Left colon (tissue), 2 donors: ENCODE results near the gene PLEKHO2. TPM values are rescaled to one million over a fixed set of nuclear protein-coding genes. Genes with fewer than 3 reads are reported as not detected.

Source experiments
- ATAC-seq: fragments of 200-7000 bp; cut with Tn5 transposase; one replicate; pipeline ENCODE4 v1.9.1; 2020; ENCODE audit warnings: mild to moderate bottlenecking, moderate library complexity
- DNase-seq, 2 donors: peaks; one replicate each; pipeline ENCODE4 v3.0.0-alpha.2; 2020
- intact Hi-C, 2 donors: fragments of 100-400 bp; cut with DNase I in 1 of 2; cut with micrococcal nuclease in 1 of 2; formaldehyde crosslinking; loops; one replicate each; pipeline versions ENCODE4 v1.11.2 to v1.14.0; 2022; cut with DNase I, micrococcal nuclease
- total RNA-seq, 2 donors: library from RNA; stranded (reverse); fragmentation: NEBNext Ultra II Directional; extraction: Animal tissue kit (Norgen Biotek cat#: 25700); gene quantifications; one replicate each; pipeline ENCODE4 v1.2.1, GENCODE V29; 2021
- donor health status: DM: no; HTN: no; CAD: no.
- donor health status: DM: yes; HTN: yes; CAD: no.

Gene PLEKHO2
- total RNA-seq, 2 donors from 2014 or later: 4.6 to 10.7 TPM

DNA sequence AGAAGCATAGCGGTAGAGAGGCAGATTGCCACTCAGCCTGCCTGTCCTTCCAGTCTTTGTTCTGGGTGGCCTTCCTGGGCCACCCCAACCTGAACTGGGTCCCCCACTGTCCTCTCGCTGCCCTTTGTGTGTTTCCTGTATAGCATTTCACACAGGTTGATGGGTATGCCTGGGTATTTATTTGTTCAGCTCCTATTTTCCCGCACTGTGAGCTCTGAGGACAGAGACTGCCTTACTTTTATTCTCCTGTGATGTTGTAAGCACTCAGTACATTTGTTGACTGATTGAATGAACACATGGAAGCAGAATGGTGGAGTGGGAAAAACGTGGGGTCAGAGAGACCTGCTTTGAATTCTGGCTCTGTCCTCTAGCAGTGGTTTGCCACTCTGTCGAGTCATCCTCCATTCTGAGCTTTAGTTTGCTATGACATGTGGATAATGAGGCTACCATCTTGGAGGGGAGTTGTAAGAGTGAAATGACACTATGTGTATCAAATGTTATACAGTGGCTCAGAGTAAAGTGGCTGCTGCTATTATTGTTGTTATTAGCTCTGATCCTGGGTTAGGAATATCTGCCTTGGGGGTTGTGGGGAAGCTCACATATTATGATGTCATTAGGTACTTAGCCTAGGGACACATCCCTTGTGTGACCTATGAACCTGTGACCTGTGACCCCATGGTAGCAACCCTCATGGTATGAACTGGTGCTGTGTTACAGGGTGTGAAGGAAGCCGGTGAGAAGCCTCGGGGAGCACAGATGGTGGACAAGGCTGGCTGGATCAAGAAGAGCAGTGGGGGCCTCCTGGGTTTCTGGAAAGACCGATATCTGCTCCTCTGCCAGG, 6.4 kb downstream of the PLEKHO2 start:
- ATAC-seq (no peak), DNase-seq (no peak)
- intact Hi-C loops: no loop called here

DNA sequence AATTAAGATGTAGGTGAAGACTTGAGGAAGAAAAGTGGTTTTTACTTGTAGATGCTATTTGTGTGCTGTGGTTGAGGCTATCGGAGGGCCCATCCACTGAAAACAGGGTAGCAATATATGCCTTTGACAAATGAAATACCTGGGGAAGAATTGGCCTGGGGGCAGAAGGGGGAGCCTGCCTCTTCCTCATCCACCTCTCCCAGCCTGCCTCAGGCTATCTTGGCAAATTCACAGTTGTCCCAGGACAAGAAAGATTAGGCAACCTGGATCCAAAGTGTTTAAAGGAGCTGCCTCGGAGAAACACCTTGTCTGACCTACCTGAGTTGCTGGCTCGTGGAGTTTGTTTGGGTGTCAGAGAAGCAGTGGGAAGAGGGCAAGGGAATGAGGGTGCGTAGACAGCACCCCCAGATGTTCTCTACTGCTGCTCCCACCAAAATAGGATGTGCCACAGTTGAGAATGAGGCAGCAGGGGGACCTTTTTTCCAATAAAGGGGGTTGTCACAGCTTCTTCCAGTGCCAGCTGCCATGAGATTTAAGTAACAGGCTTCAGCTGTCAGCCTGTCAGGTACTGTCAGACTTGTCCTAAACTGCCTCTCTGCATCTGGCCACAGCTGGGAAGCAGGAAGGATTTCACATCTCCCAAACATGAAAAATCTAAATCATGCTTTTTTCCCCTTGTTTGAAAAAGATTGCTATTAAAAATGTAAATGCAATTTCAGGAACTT, 9.2 kb downstream of the PLEKHO2 start:
- DNase-seq (no peak), ATAC-seq (no peak)
- intact Hi-C loops: no loop called here

DNA sequence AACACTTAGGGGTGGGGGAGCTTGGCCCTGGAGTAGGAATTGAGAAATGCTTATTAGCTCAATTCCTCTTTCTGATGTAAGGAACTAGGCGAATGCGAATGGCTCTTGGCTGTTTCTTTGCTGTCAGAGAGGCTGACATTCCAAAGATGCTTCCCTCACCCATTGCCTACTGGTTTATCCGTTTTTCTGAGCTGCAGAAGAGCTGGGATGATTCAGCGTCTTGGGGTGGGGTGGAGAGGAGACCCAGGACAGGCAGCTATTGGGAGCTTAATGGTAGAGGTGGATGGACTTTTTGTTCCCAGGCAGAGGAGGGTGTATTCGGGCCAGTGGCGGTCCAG, 9.8 kb downstream of the PLEKHO2 start:
- intact Hi-C loops: no loop called here
- no peak for DNase-seq
- no peak for ATAC-seq

DNA sequence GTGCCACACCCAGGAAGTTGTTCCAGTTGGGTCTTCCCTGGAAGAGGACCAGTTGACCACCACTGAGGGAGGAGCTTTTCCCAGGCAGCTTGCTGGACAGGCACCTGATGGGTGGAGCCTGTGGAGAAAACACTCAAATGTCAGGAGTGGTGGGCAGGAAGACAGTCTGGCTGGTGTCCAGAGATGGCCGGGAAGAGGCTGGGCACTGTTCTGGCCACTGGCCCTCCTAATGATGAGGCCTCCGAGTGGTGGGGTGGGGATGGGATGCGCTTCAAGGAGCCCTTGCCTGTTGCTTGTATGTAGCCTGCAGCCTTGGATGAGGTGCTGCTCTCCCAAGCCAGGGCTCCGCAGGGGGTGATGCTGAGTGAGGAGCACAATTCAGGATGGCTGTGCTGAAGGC, 12.3 kb downstream of the PLEKHO2 start:
- intact Hi-C loops: no loop called here

DNA sequence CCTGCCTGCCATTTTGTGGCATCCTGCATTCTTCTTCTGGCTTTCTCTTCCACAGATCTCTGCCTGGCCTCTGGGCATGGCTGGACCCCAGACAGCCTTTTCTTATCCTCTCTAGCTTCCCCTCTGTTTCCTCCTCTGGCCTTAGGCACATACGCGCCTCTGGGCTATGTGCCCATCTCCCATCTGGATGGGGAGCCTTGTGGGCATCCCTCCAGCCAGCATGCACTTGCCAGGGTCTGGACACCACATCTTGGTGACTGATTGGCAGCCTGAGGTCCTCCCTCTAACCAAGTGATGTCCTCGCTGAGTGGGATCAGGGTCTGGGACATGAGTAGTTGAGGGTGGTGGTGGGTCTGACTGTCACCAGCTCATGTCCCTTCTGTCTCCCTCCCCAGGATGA, 12.8 kb downstream of the PLEKHO2 start:
- intact Hi-C loops: no loop called here
- no peak for DNase-seq
- no peak for ATAC-seq

More for the DNA sequence above, 12.3 kb downstream of the PLEKHO2 start:
- DNase-seq (no peak), ATAC-seq (no peak)

DNA sequence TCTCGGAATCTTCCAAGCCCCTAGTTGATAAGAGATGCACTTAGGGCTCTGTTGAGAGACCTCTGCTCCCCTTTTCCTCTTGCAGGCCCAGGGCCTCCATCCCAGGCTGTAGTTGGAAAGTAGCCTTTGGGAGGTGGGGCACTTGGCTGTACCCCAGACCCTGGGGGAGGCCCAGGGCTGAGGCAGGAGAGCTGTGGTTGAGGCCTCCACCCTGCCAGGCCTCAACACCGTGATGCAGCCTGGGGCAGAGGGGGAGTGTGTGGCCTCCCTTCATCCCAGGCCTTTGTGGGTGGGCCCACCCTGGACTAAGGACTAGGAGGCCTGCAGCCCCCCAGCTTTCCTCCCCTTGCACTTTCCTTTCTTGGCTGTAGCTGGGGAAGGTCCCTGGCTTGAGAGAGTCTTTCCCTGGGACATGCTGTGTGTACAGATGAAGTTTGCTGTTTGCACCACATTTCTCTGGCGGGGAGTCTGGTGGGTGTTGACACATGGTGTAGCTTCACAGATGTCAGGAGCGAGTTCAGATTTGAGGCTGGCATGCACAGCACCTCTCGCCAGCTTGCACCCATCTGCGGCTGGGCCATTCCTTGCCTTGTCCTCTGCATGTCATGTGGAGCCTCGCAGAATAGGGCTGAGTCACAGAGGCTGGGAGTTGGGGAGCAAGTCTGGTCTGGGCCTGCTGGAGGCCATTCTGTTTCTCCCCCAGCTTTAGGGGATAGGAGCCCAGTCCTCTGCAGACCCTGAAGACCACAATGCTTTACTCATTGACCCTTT, 13.7 kb downstream of the PLEKHO2 start:
- intact Hi-C loops: no loop called here
- DNase-seq (no peak), ATAC-seq (no peak)

DNA sequence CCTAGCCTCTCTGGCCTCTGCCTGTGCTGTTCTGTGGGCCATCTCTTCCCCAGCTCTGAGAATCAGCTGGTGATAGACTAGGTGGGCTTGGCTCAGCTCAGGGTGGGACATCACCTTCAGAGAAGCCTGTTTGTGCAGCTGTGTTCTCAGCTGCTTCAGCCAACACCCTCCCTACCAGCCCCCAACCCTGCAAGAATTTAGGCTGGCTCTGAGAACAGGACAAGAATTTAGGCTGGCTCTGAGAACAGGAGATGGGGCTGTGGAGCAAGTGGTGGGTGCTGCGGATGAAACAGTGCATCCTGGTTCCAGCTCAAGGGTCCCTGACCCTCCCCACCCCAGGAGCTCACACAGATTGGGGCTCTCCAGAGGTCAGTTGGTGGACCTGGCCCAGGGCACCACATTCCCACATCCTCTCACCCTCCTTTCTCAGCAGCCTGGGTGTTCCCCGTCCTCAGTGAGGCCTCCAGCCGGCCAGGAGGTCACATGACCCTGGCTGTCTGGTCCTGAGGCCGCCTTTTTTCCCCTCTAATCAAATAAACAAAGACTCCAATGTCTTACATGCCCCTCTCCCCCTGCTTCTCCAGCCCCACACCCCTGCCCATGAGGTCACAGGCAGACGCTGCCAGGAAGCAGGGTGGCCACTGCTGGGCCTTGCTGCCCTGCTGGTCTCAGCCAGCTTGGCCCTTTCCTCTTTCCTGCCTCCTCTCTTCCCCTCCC, 14.9 kb downstream of the PLEKHO2 start:
- DNase-seq: peak in 1 of 2 donors; percentile 52
- no peak for ATAC-seq
- intact Hi-C loops: no loop called here

DNA sequence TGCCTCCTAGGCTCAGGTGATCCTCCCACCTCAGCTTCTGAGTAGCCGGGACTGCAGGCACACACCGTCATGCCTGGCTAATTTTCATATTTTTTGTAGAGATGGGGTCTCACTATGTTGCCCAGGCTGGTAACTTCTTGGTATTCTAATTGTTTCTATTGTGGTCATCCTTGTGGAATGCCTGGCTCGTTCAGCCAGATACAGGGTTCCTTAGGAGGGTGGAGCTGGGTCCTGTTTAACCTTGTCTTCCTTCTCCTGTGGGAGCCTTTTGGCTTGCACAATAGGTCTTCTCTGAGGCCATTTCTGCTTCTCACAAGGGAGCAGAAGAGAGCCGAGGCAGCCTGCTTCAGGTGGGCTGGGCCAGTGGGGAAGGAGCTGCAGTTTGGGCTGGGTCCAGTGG, 15.7 kb downstream of the PLEKHO2 start:
- DNase-seq (no peak), ATAC-seq (no peak)
- intact Hi-C loops: no loop called here

DNA sequence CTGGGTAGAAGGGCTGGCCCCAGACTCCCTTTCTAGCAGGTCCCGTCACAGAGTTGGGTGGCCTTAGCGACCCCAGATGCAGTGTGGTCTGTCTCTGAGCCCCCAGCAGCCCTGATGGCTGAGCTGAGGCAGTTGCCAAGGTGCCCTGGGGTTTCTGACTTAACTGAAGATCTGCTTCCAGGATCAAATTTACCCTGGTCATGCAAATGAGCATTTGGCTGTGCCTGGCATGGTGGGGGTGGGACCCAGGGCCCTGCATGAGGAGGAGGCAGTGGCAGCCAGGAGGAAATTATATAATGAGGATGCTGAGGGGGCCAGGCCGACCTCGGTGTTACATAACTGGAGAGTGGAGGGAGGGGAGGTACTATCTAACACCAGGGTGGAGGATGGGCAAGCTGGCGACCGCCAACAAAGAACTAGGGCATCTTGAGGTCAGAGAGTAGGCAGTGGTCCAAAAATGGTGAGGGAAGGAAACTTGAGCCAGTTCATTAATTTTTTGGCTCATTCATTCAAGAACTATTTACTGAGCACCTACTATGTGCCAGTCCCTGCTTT, 16.4 kb downstream of the PLEKHO2 start:
- DNase-seq (no peak), ATAC-seq (no peak)
- intact Hi-C loops: no loop called here

DNA sequence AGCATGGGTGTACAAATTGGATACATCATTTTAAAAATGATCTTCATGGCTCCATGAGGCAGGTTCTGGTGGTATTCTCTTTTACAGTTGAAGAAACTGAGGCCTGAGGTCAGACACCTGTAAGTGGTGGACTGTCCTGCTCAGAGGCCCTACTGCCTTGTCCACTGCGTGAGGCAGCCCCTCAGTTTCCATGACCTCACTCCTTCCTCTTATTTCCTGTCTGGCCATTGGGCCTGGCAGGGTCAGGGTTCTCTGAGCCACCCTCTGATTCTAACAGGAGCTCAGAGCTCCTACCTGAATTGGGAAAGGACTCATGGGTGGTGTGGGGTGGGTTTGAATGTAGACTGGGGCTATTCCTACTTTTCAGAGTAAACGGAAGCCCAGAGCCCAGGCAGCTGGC, 17.5 kb downstream of the PLEKHO2 start:
- DNase-seq (no peak), ATAC-seq (no peak)
- intact Hi-C loops: no loop called here

DNA sequence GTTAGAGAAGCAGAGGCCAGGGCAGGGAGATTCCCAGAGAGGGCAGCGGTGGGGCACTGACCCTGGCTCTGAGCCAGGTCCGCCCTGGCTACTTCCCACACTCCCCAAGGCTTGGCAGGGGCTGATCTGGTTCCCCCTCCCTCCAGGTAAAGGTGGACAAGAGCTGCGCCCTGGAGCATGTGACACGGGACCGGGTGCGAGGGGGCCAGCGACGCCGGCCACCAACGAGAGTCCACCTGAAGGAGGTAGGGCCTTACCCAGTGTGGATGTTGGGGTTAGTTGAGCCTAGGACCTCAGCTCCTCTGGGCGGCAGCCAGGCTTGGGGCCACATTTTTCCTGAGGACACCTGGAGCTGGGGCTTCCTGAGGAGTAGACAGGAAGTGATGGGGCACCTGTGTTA, 19.6 kb downstream of the PLEKHO2 start:
- ATAC-seq (no peak), DNase-seq (no peak)
- intact Hi-C loops: no loop called here

DNA sequence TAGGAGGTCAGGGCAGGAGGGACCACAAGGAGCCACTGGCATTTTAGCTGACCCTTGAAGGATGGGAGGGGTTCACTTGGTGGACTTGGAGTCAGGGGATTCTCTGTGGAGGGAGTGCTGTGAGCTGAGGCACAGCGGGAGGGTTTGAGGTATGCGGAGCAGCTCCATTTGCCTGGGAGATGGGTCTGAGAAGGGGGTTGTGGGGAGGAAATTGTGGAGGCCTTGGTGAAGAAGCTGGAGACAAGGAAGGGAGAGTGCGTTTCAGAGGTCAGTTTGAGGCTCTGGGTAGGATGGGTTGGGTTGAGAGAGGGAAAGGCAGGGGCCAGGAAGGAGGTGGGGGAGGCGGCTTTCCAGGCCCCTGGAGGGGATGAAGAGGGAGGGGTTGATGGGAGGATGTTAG, 20.2 kb downstream of the PLEKHO2 start:
- ATAC-seq (no peak), DNase-seq (no peak)
- intact Hi-C loops: no loop called here

DNA sequence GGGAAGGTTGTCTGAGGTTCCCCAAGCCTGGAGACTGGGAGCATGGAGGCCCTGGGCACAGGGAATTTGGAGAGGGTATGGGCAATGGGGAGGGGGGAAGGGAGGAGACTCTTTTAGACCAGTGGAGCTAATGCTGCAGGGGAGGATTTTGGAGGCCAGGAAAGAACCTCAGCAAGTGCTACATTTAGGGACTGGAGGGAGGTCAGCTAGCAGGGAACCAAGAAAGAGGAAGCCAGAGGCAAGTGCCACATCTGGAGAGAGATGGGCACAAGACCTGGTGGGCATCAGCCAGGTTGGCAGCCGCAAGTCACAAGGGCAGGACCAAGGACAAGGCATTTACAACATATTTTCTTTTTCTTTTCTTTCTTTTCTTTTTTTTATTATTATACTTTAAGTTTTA, 20.7 kb downstream of the PLEKHO2 start:
- intact Hi-C loops: no loop called here
- no peak for ATAC-seq
- DNase-seq: no peak

DNA sequence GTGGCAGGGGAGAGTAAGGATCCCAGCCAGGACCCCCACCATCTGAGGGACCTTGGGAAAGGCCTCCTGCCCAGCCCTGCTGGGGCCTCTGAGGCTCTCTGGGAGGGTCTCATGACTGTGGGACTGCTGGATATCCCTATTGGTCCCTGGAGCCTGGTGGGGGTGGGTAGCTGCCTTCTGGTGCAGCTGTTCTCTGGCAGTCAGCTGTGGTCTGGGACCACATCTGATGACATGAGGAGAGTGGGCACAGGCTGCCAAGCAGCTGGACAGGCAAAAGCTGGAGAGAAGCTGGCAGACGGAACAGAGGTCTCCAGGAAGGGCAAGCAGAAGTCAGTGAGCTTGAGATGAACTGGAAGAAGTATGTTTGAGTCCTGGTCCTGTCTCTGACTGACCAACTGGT, 22.4 kb downstream of the PLEKHO2 start:
- ATAC-seq (no peak), DNase-seq (no peak)
- intact Hi-C loops: no loop called here

DNA sequence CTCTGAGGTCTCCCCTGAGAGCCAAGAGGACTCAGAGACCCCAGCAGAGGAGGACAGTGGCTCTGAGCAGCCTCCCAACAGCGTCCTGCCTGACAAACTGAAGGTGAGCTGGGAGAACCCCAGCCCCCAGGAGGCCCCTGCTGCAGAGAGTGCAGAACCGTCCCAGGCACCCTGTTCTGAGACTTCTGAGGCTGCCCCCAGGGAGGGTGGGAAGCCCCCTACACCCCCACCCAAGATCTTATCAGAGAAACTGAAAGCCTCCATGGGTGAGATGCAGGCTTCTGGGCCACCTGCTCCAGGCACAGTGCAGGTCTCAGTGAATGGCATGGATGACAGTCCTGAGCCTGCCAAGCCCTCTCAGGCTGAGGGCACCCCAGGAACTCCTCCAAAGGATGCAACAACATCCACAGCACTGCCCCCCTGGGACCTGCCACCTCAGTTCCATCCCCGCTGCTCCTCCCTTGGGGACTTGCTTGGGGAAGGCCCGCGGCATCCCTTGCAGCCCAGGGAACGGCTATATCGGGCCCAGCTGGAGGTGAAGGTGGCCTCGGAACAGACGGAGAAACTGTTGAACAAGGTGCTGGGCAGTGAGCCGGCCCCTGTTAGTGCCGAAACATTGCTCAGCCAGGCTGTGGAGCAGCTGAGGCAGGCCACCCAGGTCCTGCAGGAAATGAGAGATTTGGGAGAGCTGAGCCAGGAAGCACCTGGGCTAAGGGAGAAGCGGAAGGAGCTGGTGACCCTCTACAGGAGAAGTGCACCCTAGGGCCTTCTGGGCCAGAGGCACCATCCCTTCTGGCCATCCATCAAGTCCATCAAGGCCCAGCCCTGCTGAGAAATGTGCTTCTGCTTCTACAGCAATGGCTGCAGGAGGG, 23.6 kb downstream of the PLEKHO2 start:
- intact Hi-C loops: no loop called here
- ATAC-seq (no peak), DNase-seq (no peak)

DNA sequence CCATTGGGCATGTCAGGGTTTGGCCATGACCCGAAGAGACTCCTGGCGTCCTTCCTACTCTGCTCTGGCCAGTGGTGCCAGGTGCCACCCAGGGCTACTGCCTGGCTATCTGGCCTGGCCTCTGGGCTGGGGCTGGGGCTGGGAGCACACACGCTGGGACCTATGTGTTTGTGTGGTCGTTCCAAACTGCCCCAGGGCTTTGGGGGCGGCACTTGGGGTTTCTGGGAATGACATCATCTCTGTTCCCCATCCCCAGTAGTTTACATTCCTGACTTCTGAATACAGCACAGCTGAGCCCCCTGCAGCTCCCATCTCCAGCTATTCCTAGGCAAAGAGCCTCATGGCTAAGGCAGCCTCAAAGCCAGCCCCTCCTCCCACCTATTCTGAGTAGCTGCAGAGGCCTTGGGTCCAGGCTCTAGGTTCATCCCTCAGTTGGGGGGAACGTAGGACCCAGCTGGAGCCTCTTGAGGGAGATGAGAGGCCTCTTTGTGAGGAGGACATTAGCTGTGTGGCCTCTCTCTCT, 24.3 kb downstream of the PLEKHO2 start:
- no peak for DNase-seq
- intact Hi-C loops: no loop called here
- no peak for ATAC-seq

DNA sequence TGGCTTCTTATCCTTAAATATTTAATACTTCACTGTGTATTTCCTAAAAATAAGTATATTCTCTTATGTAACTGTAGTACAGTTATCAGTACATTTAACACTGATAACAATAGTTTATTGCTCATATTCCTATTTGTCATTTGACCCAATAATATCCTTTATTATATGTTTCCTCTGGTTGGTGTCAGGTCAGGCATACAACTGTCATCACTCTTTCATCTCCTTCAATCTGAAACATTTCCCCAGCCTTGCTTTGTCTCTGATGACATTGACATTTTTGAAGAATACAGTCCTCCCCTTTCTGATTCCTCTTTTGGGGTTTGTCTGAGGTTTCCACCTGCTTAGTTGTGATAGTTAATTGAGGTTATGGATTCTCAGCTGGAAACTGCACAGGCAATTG, 27.8 kb downstream of the PLEKHO2 start:
- no peak for DNase-seq
- ATAC-seq: no peak
- intact Hi-C loops: no loop called here

DNA sequence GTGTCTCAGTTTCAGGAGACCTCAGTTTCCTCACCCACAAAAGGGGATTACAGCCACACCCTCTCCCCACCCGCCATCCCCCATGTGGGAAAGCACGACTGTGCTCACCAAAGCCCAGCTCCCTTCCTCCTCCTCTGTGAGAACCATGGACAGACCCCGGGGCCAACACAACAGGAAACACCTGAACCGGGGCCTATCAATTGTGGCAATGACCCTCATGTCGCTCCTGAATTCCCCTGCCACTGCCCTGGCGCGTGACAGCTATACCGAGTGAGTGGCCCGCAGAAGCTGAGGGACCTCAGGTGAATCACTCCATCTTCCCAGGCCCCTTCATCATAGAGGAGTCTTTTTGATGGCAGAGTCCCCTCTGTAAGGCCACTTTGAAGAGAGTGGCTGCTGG, 28.6 kb downstream of the PLEKHO2 start:
- intact Hi-C loops: no loop called here
- ATAC-seq (no peak), DNase-seq (no peak)
